HEK293T (cell line): ENCODE measurements around the gene TIGD6.

ENCODE experiments used
- CTBP1 ChIP-seq: fragments of 450-650 bp; IDR thresholded peaks from 2 replicates; pipeline ENCODE4 v1.6.1; 2016; ENCODE audit warnings: borderline replicate concordance
- ELF4 ChIP-seq: fragments of 450-650 bp; IDR thresholded peaks from 2 replicates; pipeline ENCODE4 v1.6.1; 2017; ENCODE audit warnings: antibody characterized with exemption
- HDGF ChIP-seq: fragments of 450-650 bp; IDR thresholded peaks from 2 replicates; pipeline ENCODE4 v1.6.1; 2017; ENCODE audit warnings: antibody characterized with exemption, borderline replicate concordance
- NFRKB ChIP-seq: fragments of 450-650 bp; IDR thresholded peaks from 2 replicates; pipeline ENCODE4 v1.6.1; 2016; ENCODE audit warnings: mild to moderate bottlenecking, moderate library complexity
- SP1 ChIP-seq: fragments of 450-650 bp; IDR thresholded peaks from 2 replicates; pipeline ENCODE4 v1.6.1; 2017
- TARDBP ChIP-seq: fragments of 450-650 bp; IDR thresholded peaks from 2 replicates; pipeline ENCODE4 v1.6.1; 2016

- TF ChIP-seq ELF4 (no peak), NFRKB (no peak), SP1 (no peak), TARDBP (no peak), CTBP1 (no peak), HDGF (no peak)
Observed at GRCh38 chr5:150006318-150006717, 5.9 kb upstream of the TIGD6 start.
